ACHN (cell line): ENCODE measurements around the gene FARS2.
A peak's percentile ranks its signal among the peaks of the same experiment; 100 is the strongest.

Source experiments
- DNase-seq: peaks from one replicate; pipeline ENCODE4 v3.0.0-alpha.2; 2015
- in situ Hi-C: cut with HindIII; loops from 2 replicates; pipeline ENCODE4 v1.10.0; 2017; ENCODE audit warnings: low sequenced_read_pairs, low pct_ligation_motif_present, low pct_unique_long_range_greater_than_20kb

Gene FARS2

DNA sequence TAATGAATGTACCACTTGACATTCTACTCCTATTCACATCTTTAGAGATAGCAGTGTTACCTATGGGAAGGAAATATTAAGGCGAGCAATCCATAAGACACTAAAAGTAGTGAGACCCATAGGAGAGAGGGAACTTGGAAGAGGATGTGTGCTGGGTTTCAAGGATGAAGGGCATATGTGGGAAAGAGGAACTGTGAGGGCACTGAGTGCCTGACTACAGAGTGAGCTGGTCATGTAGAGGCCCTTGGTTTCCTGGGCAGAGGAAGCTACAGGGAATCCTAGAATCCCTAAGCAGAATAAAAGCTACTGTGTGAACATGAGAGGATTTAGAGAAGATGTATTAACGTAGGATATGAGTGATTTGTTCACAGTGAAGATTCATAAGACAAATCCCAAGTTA is 262.8 kb downstream of the FARS2 start:
- in situ Hi-C loops, result no loop called here
- DNase-seq, result no peak

DNA sequence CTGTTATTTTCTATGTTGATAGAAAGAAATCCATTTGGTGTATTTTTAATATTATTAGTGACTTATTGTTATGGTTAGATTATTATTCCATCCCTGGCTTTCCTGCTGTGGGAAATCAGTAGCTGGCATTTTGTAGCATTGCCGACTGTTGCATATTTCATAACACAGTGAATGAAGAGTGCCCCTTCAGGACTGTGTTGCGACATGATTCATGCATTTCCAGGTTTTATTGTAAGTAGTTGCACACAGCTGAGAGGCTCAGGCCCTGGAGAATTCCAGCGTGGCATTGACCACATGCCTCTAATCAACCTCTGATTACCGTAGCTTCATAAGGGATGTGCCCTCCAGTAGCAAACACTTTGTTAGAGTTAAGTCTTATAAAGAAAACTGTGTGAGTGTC is 263.9 kb downstream of the FARS2 start:
- in situ Hi-C loops, result no loop called here

DNA sequence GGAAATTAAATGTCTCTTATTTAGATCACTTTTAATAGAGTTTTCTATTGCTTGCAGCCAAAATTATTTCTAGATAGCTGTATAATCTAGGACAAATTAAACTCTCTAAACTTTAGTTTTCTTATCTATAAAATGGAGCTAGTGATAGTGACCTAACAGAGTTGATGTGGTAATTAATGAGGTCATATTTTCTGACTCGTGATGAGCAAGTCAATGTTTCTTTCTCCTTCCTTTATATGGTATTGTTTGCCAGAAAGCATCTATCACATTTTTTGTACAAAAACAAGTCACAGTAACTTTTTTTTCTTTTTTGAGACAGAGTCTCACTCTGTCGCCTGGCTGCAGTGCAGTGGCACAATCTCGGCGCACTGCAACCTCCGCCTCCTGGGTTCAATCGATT is 267.7 kb downstream of the FARS2 start:
- in situ Hi-C loops, result no loop called here
- DNase-seq, result no peak

More for the DNA sequence above, 263.9 kb downstream of the FARS2 start:
- DNase-seq, result no peak

DNA sequence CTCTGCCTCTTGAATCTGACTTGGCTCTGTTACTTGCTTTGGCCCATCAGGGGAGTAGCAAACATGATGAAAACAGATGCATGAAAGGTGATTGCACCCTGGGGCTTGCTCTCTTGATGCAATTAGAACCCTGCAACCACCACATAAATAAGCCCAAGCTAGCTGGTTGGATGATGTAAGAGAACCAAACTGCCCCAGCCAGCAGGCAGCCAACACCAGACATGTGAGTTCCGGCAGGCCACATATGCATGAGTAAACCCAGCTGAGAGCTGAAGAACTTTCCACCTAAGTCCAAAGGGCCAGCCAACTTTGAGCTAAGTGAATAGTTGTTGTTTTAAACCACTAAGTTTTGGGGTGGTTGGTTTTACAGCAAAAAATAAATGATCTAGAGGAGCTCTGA is 268.4 kb downstream of the FARS2 start:
- in situ Hi-C loops, result no loop called here
- DNase-seq, result no peak

DNA sequence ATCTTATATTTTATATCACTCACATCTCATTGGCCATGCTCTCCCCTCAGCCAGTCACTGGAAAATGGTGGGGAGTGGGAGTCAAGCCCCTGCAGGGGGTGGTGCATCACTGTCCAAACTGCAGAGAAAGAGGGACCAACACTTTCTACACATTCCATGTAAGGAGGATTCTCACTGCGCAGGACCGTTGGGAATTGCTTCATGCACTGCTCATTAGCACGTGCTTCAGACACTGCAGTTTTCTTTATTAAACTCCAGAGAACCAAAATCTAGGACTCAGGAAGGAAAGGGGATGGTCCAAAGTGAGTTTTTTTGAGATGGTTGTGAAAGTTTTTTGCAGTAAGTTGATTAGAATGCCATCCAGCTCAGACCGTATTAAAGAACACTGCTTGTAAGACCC is 269.8 kb downstream of the FARS2 start:
- in situ Hi-C loops, result no loop called here
- no peak for DNase-seq

DNA sequence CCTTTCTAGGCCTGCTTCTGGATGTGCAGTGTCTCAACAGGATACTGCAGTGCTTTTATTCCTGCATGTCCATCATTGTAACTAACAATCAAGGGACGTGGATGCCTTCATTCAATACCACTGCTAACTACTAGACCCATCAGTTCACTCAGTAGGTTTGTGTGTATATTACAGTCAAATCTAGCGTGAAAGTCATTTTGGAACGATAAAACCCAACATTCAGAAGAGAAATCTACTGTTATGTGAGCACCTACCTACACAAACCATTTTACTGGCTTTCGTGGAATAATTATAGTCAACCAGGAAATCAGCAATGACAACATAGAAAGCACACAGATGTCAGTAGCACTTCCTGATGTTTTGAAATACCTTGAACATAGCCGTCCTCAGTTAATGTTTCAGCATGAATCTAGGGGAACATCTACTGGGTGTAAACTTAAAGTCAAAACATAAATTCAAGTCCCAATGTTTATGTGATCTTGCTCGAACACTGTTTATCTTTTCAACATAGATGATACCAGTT is 270.6 kb downstream of the FARS2 start:
- in situ Hi-C loops, result no loop called here
- no peak for DNase-seq

DNA sequence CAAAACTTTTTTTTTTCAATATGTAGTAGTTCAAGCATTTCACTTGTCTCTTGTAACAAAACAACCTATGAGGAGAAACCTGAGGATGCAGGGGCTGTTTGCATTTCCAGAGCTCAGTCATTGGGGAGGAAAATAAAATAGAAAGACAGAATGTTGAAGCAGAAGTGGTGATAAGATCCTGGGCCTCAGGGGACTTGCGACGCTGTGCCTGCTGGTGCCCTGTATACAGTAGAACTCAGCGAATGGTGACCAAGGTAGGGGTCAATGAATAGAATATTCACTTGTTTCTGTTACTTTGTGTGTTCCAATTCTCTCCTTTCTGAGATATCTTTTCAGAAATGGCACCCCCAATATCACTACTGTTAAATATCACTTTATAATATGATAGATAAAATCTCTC is 271.6 kb downstream of the FARS2 start:
- no peak for DNase-seq
- in situ Hi-C loops, result no loop called here

DNA sequence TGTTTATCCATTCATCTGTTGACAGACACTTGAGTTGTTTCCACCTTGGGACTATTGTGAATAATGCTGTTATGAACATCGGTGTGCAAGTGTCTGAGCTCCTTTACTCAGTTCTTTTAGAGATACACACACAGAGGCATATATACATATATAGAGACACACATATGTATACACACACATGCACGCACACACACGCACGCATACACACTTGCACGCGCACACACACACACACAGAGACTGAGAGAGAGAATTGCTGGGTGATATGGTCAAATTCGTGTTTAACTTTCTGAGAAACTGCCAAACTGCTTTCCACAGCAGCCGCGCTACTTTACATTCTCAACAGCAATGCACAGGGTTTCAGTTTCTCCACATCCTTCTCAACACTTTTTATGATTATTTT is 273.3 kb downstream of the FARS2 start:
- in situ Hi-C loops, result no loop called here
- no peak for DNase-seq

DNA sequence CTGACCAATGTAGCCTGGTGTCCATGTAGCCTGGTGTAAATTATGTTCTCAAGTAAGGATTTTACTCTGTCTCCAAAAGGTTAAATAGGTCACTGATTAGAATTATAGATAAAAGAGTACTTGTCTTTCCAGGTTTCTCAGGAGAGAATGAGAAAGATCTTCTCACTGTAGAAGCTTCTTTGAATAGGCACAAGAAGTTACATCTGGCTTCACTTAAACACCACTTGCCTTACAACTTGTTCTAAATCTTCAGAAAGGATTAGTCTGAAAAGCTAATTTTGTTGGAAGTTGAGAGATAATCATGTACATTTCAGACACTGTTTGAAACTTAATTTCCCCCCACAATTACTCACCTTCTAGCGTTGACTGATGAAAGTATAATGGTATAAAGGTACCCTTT is 275.3 kb downstream of the FARS2 start:
- DNase-seq, result no peak
- in situ Hi-C loops, result no loop called here

DNA sequence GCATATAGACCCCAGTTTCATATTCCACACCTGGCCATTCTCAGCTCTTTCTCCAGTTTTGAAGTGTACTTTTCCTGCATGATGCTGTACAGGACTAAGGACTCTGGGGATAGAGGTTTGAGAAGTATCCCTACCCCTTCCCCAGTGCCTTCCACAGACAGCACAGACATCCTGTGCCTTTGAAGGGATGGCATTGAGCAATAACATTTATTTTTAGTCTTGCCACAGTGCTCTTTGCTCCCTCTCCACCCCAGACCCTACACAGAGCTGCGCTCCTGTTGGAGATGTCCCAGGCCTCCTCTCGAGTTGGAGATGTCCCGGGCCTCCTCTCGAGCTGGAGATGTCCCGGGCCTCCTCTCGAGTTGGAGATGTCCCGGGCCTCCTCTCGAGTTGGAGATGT is 275.8 kb downstream of the FARS2 start:
- in situ Hi-C loops, result no loop called here
- no peak for DNase-seq

DNA sequence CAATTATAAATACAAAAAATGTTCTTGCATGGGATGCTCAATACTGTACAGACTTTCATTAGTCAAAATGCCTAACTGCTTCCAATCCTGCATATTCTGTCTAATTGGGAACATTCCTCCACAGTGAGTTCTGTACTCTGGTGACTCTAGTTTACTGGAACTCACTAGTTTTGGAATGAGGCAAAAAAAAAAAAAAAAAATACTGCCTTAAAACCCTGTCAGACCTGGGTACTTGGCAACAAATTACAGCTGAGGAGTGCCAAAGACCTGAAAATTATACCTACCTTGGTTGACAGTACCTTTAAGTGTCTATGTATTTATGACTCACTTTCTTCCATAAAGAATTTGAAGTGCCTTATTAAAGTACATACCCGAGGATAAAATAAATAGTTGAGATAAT is 276.7 kb downstream of the FARS2 start:
- DNase-seq, result no peak
- in situ Hi-C loops, result no loop called here

DNA sequence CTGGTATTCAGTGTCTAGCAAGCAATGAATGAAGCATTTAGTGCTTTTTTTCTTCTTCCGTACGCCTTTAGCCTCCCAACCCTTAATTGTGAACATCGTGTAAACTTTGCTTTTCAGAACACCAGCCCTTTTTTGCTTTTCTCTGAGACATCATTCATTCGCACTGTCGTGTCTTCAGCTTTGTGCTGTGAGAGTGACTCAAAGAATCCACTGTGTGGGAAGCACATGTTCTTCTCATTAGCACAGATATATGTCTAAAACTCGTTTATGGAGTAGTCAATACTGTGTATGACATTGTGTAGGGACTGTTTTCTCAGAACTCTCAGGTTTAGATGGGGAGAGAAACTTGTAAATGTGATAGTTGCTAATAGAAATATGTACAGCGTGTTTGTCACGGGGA is 279.1 kb downstream of the FARS2 start:
- no peak for DNase-seq
- in situ Hi-C loops, result no loop called here

DNA sequence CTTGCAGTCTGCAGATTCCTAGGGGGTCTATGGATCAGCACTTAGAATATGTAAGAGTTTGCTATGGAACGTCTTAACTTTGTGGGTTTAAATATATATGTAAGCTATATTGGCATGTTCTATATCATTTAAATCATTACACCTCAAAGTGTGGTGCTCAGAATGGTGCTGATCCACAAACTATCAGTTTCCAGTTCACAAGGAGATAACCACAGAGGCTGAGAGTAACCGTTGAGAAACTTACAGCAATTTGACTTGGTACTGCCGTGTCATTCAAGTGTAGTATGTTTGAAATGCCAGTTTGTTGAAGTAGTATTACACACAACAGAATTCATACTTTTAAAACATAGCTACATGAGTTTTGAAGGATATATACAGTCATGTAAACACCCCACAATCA is 279.7 kb downstream of the FARS2 start:
- in situ Hi-C loops, result no loop called here
- DNase-seq, result no peak

DNA sequence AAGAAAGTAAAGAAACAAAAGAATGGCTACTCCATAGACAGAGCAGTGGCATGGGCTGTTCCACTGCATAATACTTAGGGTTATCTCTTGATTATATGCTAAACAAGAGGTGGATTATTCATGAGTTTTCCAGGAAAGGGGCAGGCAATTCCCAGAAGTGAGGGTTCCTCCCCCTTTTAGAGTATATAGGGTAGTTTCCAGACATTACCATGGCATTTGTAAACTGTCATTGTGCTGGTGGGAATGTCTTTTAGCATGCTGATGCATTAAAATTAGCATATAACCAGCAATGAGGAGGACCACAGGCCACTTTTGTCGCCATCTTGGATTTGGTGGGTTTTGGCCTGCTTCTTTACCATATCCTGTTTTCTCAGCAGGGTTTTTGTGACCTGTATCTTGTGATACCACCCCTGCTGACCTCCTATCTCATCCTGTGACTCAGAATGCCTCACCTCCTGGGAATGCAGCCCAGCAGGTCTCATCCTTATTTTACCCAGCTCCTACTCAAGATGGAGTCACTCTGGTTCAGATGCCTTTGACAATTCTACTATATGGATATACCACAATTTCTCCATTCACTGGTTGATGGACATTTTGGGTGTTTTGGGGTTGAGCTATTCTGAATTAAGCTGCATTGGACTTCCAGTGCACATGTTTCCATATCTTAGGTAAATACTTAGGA is 280.6 kb downstream of the FARS2 start:
- DNase-seq, result peak; percentile 49
- in situ Hi-C loops, result no loop called here

DNA sequence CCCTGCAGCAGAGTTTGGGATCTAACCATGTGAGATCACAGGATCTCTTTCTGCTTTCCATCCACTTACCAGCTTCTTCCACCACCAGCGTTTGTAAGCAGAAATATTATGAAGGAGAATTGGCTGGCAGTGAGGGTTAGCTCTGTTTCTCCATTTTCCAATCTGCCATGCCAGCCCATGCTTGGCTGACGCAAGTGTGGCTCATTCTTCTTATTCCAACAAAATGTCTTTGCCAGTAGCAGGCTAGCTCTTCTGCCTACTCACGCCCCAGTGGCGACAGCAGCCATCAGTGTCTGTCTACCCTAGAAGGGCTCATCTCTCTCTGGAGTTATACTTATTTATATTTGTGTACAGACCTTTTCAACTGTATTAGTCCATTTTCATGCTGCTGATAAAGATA is 286.2 kb downstream of the FARS2 start:
- DNase-seq, result no peak
- in situ Hi-C loops, result no loop called here

DNA sequence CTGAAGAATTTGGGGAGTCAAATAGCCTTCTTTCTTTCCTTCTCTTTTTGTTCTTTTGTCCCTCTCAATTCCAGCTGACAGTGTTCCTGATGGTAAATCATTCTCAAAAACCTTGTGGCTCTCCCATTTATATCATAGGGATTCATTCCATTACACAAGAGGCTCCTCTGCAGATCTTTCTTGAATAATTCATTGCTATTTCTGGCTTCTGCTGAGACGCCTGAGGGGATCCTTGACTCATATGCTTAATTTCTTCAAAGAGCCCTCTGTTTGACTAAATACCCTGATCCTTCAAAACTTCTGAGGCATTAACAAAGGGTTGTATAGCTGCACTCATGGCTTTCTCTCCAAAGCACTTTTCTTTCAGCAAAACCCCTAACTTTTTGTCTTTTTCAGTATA is 289.3 kb downstream of the FARS2 start:
- in situ Hi-C loops, result no loop called here
- DNase-seq, result no peak

DNA sequence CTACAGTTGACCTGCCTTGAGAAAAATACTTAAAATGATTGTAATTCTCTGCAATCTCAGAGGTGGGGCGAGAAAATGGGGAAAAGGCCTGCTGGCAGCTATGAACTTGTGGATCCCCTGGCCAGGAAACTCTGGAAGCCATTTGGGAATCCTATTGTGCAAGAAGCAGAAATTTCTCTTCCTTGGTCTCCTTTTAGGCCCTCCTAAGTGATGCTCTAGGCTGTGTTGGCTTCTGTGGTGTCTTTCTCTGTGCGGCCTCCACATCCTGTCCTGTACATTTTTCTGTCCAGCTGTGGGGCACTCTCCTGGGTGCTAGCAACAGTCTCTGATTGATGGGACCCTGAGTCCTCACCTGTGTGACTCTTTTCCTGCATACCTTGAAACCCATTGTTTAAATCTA is 290.9 kb downstream of the FARS2 start:
- in situ Hi-C loops, result no loop called here
- DNase-seq, result no peak

DNA sequence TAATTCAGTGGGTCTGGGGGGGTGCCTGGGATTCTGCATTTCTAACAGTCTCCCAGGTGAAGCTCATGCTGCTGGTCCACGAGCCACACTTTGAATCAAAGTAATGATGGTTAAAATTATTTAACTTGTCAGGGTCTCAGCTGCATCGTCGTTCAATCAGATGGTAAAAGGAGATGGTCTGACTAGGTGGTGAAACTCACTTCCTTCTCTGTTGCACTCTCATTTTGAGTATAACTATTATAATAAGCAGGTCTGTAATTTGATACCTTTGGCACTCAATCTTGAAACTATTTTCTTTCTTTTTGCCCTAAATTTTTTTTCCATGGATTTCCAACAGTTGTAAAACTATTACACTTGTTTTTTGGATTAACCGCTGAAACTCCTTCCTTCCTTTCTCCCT is 292.5 kb downstream of the FARS2 start:
- DNase-seq, result no peak
- in situ Hi-C loops, result no loop called here

DNA sequence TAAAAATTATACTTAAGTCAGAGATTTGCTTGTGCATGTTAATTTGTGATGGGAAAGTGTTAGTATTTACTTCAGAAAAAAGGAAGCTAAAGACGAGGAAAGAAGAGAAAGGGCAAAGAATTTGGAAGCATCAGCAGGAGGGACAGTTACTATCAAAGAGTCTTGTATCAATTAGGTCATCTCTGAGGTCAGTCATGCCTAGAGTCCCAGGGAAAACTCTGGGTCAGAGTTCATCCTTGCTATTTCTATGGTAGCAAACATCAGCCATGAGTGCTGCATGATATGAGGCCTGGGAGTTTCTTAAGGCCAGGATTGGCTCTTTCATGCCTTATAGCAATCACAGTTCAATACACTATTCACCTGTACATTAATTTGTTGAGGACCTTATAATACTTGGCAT is 292.9 kb downstream of the FARS2 start:
- no peak for DNase-seq
- in situ Hi-C loops, result no loop called here

DNA sequence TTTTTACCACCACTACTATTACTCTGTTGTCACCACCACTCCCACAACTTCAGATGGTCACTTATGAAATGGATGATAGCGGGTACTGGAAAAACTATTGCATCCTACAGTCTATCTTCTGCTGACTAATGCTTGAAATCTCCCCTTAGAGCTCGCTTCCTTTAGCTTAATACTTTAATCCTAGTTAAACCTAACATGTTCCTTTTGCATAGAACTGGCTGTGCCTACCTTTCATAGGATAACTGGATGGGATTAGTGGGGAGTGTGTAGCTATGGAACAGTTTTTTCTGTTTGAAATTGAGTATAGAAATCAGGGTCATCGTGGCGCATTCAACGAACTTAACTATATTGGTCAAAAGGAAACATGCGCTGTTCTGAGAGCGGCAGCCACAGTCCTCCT is 294.7 kb downstream of the FARS2 start:
- in situ Hi-C loops, result no loop called here
- no peak for DNase-seq

DNA sequence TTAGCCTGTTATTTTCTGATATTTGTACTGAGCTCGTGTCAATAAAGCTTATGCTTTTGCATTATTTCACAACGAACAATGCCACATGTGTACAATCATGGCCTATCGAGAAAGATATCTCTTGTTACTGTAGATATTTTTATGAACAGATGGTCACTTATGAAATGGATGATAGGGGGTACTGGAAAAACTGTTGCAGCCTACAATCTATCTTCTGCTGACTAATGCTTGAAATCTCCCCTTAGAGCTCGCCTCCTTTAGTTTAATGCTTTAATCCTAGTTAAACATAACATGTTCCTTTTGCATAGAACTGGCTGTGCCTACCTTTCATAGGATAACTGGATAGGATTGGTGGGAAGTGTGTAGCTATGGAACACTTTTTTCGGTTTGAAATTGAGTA is 296.2 kb downstream of the FARS2 start:
- in situ Hi-C loops, result no loop called here

More for the DNA sequence above, 296.2 kb downstream of the FARS2 start:
- DNase-seq, result no peak
